Endodermal cell (in vitro differentiated cells): ENCODE measurements around the gene URB1. TPM values are rescaled to one million over a fixed set of nuclear protein-coding genes. Genes with fewer than 3 reads are reported as not detected.

Experiments
- total RNA-seq, 2 donors: library from RNA; stranded (reverse); fragmentation: NEBNext Ultra II Directional in 1 of 2; extraction: Animal tissue kit (Norgen Biotek cat#: 25700) in 1 of 2; gene quantifications; 2 replicates in 1 of 2; 3 replicates in 1 of 2; pipeline ENCODE4 v1.2.1, GENCODE V29; 2021

The URB1 gene
- total RNA-seq, 2 donors from 2014 or later: 9.4 to 14.0 TPM

Other genes starting within 250 kb of the URB1 start
- gene MIS18A, start 114.0 kb downstream of the URB1 start, total RNA-seq: 10 to 100 TPM; 46.4 to 48.3 TPM
- gene MRAP, start 94.2 kb downstream of the URB1 start, total RNA-seq: not detected
- under 1 TPM in 1 of 2 donors, not detected in 1; 0.68 TPM for gene EVA1C, start 19.7 kb upstream of the URB1 start, total RNA-seq
- gene TCP10L, start 192.5 kb upstream of the URB1 start, total RNA-seq: 1 to 10 TPM in 1 of 2 donors, under 1 TPM in 1; 0.95 to 1.4 TPM
- gene CFAP298, start 219.4 kb upstream of the URB1 start, total RNA-seq: 10 to 100 TPM; 57.3 to 62.2 TPM